HG03342 (cell line): Measurements from ENCODE around the gene NPHP4.
"Not testable (repeated sequence)": the region's sequence is repeated elsewhere in the genome, so short reads cannot be mapped to it uniquely, and the experiment has no call there.

Source experiments
- ATAC-seq: cut with Tn5 transposase; IDR thresholded peaks from one replicate; pipeline ENCODE4 v1.9.1; 2021; ENCODE audit warnings: mild to moderate bottlenecking, moderate library complexity; ENCODE audit not compliant: unreplicated experiment

NPHP4 gene

DNA sequence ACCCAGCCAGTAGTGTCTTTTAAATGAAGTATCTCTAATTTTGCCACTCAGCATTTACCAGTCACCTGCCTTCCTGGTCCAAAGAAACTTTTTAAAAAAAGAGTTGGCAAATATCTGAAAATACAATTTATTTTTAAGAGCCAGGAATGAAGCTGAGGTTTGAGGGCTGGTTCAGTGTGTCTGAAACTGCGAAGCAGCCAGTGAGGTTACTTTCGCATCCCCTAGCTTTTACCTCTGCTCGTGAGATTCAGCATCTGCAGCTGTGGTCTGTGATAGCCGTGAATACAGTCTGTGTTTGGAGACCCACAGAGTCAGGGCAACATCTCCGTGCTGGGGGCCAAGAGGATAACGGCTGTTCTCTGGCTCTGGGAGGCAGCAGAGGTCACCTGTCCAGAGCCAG lies 32.2 kb upstream of the NPHP4 start:
- no peak for ATAC-seq

DNA sequence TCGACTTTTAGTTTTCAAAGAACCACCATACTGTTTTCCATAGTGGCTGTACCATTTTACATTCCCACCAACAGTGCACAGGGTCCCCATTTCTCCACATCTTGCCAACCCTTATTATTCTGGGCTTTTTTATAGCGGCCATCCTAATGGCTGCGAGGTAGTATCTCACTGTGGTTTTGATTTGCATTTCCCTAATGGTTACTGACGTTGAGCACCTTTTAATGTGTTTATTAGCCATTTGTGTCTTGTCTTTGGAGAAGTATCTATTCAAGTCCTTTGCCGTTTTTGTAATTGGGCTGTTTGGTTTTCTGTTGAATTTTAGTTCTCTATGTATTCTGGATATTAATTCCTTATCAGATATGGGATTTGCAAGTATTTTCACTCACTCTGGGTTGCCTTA lies 31.1 kb upstream of the NPHP4 start:
- no peak for ATAC-seq

DNA sequence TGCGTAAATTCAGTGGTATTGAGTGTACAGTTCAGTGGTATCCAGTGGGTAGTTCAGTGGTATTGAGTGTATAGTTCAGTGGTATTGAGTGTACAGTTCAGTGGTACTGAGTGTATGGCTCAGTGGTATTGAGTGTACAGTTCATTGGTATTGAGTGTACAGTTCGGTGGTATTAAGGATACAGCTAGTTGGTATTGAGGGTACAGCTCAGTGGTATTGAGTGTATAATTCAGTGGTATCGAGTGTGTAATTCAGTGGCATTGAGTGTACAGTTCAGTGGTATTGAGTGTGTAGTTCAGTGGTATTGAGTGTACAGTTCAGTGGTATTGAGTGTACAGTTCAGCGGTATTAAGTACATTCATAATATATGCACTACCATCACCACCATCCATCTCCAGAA lies 30.0 kb upstream of the NPHP4 start:
- ATAC-seq = no peak

DNA sequence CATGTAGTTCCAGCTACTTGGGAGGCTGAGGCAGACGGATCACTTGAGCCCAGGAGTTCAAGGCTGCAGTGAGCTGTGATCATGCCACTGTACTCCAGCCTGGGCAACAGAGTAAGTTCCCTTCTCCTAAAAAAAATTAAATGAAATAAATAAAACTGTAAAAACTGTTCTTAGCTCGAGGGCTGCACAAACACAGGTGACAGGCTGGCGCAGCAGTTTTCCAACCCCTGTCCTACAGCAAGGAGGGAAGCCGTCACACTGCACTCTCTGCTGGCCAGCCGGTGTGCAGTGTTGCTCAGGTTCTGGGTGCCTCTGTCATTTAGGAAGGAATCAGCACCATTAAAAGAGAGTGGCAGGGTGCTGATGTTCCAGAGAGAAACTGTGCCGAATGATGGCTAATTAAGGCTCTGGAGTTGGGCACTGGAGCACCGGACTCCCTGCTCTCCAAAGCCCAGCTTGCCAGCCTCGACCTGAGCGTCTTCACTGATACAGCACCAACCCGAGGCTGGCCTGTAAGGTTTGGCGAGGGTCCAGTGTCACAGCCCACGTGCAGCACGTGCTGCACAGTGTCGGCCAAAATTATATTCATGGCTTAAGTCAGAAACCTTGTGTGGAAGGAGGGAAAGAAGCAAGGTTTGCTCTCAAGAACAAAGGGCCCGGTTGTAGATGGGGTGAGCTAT lies 27.1 kb upstream of the NPHP4 start:
- no peak for ATAC-seq

DNA sequence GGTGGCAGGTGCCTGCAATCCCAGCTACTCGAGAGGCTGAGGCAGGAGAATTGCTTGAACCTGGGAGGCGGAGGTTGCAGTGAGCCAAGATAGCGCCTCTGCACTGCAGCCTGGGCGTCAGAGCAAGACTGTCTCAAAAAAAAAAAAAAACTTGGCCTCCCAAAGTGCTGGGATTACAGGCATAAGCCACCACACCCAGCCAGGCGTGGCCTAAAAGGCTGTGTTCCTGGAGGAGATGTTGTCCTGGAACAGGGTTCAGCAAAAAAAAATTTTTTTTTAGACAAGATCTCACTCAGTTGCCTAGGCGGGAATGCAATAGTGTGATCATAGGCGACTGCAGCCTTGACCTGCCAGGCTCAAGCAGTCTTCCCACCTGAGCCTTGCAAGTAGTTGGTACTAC lies 25.4 kb upstream of the NPHP4 start:
- ATAC-seq = not testable (repeated sequence)

DNA sequence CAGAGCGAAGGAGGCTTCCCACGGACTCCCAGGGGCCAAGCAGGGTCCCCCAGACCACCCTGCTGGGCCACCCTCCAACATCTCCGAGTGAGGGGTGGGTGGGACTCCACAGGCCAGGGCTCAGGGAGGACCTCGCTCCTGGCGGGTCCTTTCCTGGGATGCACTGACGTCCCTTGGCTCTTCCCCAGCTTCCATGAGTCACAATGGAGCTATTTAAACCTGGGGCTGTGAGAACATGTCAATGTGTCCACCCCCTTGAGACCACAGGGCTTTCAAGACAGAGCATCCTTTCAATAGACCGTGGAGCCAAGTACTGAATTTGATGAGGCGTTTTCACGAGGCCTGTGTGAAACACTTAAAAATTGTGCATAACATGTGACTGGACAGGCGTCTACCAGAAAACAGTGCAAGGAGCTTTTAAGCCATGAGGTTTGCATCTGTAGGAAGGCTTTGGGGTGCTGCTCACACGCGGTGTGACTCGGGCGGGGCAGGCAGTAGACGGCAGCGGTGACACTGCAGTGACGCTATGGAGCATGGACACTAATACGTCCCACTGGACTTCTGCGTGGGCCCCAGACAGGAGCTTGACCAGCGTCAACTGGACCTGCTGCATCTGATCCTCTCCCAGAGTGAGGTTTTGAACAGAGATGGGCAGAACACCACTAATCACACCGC lies 24.1 kb upstream of the NPHP4 start:
- no peak for ATAC-seq

DNA sequence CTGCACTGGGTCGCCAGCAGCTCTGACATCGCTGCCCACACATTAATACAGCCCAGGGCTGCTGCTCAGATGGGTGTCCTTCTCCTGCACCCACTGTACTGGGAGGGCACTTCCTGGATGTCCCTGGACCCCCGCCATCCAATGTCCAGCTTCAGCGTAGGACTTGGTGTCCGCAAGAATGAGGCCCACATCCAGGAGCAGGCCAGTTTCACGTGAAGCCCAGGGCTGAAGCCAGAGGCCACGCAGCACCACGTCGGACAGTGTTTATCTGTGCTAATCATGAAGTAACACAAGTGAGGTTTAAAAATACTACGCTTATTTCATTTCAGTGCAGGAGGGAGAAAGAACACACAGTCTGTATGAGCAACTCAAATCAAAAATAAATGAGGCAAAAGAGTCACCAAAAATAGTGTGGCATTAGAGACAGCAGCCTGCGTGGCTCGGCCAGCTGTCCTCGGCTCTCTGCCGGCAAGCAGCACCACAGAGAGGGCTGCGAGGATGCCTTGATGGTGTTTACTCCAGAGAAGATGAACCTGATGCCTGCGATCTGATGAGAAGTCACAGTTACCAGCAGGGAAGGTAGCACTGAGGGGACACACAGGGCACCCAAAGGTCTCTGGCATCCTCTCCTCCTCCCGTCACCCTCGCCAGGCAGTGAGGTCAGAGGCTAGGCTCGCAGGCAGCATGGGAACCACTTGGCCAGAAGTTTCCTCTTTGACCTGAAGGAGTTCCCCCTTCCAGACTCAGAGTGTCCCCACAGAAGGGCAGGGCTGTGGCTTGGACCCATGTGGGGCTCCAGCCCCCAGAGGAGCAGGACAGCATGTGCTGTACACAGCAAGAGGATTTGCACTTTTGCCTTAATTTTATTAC lies 22.1 kb upstream of the NPHP4 start:
- no peak for ATAC-seq

DNA sequence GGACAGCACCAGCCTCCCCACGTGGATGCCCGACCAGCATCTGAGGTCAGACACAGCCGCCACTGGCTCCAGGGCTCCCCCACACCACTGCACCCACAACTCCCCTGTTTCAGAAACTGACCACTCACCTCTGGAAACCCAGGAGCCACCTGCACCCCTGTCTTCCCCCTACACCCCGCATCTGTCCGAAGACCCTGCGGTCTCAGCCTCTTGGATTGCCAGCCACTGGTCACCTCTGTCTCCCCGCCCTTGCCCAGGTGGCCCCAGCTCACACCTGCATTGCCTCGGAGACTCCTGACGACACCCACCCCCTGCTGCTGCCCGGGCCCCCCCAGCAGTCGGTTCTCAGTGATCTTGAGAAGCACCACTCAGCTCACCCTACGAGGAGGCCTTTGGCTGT lies 21.3 kb upstream of the NPHP4 start:
- ATAC-seq = no peak

DNA sequence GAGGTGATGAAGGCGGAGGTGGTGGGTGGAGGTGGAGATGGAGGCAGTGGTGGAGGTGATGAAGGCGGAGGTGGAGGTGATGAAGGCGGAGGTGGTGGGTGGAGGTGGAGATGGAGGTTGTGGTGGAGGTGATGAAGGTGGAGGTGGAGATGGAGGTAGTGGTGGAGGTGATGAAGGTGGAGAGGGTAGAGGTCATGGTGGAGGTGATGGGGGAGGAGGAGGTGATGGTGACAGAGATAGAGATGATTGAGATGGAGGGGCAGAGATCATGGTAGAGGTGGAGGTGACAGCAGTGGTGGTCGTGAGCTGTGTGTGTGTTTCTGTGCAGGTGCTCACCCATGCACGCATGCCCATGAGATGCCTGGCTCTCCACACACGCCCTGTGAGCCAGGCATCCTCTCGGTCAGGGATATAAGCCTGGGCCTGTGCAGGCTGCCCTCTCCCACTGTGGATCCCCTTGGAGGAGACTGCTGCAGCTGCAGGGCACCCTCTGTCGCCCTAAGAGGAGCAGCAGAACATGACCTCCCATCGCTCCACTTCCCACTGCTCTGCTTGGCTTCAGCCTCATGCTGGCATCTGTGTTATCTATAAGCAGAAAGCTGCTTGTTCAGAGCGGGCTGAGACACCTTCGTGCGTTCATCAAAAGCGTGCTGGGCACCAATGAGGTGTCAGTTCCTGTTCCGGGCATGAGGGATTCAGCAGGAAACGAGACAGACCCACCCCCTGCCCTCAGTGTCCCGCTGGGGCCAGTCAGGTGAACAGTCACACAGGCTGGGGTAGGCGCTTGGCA lies 20.5 kb upstream of the NPHP4 start:
- no peak for ATAC-seq

DNA sequence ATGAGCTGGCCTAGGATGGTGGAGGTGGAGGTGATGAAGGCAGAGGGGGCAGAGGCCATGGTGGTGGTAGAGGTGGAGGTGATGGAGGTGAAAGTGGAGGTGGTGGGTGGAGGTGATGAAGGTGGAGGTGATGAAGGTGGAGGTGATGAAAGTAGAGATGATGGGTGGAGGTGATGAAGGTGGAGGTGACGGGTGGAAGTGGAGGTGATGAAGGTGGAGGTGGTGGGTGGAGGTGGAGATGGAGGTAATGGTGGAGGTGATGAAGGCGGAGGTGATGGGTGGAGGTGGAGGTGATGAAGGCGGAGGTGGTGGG lies 19.7 kb upstream of the NPHP4 start:
- ATAC-seq = no peak

DNA sequence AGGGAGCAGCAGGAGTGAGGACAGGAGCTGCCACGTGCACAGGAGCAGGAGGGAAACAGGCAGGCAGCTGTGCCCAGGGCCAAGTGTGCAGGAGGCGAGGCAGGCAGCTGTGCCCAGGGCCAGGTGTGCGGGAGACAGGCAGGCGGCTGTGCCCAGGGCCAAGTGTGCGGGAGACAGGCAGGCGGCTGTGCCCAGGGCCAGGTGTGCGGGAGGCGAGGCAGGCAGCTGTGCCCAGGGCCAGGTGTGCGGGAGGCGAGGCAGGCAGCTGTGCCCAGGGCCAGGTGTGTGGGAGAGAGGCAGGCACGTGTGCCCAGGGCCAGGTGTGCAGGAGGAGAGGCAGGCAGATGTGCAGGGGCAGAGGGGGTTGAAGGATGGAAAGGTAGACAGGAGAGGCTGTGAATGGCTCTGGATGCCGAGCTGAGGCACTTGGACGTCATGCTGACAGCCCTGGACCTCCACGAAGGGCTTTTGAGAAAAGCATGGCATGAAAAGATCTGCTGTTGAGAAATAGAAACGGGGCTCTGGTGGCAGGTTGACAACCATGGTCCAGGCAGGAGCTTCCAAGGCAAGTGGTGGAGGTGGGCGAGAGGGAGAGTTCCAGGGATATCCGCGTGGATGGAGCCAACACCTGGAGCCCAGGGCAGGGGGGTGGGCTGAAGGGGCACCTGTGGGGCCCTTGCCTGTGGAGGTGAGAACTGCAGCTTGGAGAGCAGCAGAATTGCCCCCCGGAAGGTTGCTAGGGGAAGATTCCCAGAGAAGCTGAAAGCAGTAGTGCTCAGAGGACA lies 19.1 kb upstream of the NPHP4 start:
- ATAC-seq = no peak

DNA sequence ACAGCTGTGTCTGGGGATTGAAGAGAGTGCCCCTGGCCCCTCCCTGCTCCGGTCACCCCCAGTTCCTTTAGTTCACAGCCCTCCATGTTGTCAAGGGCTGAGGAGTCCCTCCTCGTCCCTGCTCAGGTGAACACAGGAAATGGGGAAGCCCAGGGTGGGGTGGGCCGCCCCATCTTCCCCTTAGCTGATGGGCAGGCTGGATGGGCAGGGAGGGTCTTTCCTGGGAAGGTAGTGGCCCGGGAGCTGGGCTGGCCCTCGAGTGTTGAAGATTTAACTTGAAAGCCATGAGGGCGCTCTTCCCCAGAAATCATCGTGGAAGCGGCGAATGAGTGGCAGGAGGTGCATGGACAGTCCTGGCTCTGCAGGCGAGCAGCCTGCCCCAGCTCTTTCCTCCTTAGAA lies 18.3 kb upstream of the NPHP4 start:
- no peak for ATAC-seq

DNA sequence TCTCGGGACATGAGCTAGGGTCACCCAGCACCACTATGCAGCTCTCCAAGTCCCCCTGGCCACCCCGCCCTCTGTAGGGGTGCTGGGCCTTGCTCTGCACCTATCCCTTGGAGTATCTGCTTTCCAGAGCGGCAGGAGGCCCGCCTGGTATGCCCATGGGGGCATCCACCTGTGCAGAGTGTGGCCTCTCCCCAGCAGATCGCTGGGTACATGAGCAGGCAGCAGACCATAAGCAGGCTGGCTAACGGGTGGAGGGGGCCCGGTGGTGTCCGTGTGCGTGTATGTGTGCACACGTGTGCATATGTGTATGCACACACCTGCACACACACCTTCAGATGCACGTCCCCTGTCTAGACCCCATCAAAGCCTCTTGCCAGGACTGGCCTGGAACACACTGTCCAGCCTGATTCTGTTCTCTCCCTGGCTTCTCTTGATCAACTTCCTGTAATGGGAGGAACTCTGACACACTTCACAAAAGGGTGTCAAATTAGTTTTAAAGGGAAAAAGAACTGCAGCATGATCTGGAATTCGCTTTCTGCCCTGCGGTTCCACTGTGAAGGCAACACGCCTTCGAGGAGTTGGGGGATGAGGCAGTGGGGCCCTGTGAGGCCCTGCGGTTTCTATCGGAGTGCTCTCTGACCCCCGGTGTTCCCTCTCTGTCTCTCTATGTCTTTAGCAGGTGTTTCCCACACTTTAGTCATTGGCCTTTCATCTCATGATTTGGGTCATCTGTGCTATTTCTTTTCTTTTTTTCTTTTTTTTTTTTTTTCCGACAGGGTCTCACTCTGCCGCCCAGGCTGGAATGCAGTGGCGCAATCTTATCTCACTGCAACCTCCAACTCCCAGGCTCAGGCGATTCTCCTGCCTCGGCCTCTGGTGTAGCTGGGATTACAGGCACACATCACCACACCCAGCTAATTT lies 17.2 kb upstream of the NPHP4 start:
- ATAC-seq = no peak

DNA sequence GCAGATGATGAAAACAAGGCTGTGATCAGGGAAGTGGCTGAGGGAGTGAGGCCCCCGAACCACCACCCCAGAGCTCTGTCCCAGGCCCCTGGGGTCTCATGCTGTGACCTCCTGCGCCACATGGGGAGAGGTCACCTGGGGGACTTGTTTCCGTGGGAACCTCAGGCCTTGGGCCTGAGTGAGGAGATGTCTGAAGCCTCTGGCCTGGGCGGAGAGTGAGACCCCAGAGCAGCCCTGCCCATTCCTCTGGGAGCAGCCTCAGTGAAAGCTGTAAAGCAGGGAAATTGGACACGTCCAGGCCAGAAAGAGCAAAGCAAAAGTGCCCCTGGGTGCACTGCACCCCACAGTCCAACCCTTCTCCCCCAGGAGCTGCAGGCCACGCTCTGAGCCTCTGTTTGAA lies 16.5 kb upstream of the NPHP4 start:
- no peak for ATAC-seq

DNA sequence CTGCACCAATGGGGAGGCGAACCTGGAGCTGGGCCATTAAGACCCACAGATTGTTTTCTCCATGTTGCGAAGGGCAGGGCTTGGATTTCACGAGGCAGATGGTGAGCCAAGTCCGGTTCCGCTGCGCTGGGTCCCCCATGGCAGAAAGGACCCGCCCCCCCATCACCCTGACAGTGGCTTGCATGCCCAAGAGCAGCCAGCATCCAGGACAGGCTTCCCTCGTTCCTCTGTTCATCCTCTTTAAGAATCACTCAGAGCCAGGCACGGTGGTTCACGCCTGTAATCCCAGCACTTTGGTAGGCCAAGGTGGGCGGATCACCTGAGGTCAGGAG lies 15.8 kb upstream of the NPHP4 start:
- ATAC-seq = no peak

DNA sequence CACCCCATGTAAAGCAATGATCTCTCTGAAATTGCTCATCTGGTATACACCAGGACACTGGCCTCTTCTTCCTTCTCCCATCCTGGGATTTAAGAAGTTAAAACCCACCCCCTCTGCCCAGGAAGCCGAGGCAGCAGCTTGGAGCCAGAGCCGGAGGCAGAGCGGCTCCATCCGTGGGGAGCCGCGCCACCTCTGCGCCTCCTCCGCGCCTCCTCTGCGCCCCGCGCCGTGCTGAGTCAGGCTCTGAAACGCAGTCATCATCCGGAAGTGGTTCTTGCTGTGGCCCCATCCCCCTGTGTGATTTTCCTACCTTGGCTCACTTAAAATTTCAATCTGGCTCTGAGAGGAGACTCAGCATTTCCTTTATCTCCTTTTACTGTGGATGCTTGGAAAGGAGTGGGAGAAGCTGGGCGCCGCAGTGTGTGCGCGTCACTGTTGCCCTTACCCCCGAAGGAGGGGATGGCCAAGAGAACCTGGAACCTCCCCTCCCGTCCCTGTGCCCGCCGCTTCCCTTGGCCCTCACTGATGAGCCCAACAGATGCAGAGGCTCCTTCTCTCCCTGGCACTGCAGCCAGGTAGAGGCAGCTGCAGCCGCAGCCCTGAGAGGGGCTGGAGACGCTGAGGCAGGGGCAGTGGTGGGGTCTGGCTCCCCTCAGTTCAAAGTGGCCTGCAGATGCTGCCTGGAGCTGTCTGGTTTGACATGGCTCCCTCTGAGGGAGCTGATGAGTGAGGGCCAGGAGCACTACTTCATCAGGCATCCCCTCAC lies 15.3 kb upstream of the NPHP4 start:
- no peak for ATAC-seq

DNA sequence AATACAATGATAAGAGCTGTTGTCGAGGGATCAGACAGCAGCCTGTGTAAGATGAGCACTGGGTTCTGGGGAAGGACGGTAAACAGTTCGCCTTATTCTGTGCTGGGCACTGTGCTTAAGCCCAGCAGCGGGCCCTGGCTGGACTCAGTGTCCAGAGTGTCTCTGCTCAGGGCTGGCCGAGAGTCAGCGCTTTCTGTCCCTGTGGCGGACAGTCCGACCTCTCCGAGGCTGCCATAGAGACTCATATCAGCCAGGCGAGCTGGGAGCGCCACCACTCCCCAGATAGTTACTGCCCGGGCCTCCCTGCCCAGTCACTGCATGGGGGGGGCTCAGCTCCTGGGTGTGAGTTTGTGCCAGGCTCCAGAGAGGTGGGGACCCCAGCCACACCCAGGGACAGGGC lies 14.7 kb upstream of the NPHP4 start:
- no peak for ATAC-seq

DNA sequence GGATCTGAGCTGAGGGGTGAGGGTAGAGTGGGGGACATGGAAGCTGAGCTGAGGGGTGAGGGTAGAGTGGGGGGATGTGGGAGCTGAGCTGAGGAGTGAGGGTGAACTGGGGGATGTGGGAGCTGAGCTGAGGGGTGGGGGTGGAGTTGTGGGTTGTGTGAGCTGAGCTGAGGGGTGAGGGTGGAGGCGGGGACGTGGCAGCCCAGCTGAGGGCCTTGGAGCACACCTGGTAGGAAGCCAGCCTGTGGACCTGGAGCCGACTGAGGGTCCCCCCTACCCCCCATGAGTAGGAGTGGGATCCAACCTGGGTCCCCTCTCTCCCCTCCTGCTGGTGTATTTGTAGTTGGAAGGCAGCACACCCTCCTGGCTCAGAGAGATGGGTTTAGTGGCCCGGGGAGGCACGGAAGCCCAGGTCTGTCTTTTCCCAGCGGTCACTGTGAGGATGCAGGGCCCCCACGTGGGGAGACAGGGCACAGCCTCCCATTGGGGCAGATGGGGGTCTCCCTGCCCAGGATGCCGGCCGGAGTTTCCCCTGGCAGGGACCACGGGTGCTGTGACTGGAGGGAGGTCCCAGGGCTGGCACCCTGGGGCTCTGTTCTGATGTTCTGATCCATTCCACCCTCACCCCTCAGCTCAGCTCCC lies 13.2 kb upstream of the NPHP4 start:
- ATAC-seq = no peak
